ENCODE data around the gene MSL1.
A peak's percentile ranks its signal among the peaks of the same experiment; 100 is the strongest.

Gene MSL1

GRCh38 chr17:40111221-40112128 lies 10.3 kb upstream of the MSL1 start:
- TF ChIP-seq CTBP1 (IDR thresholded peaks at IDR 0.05; ENCODE audit: borderline replicate concordance) (no peak), FOXM1 (IDR thresholded peaks at IDR 0.05; ENCODE audit: borderline replicate concordance) (no peak), PKNOX1 (IDR thresholded peaks at IDR 0.05) (peak; percentile 35; the same call in 1 of the 2 replicates), SP1 (IDR thresholded peaks at IDR 0.05) (no peak)
- ChIA-PET POLR2A (interaction anchor here (0.6 to 7.1 kb wide), 7 partner anchors 9 to 57 kb away, joined by 3 to 117 read pairs (median 8); partner anchors contain the start of genes CASC3, MED24, MSL1 and NR1D1), CTCF (interaction anchor here (0.6 to 5.8 kb wide), 23 partner anchors 8 to 437 kb away, joined by 3 to 82 read pairs (median 5); partner anchors contain the start of genes MED24 and NR1D1)
- peak; percentile 75 for DNase-seq (ENCODE audit: extremely low spot score)

- POLR2A ChIA-PET, result interaction anchor here (0.6 to 7.1 kb wide), 15 partner anchors 9 to 107 kb away, joined by 3 to 117 read pairs (median 10); partner anchors contain the start of genes CASC3, MED24, MSL1 and NR1D1
- CTCF ChIA-PET, result interaction anchor here (0.5 to 5.8 kb wide), 29 partner anchors 9 to 157 kb away, joined by 3 to 82 read pairs (median 5); partner anchors contain the start of genes CASC3, CSF3, MED24 and MSL1
- no peak for TF ChIP-seq PKNOX1 (IDR thresholded peaks at IDR 0.05)
- no peak for TF ChIP-seq FOXK2 (IDR thresholded peaks at IDR 0.05)
- TF ChIP-seq HDGF (IDR thresholded peaks at IDR 0.05; ENCODE audit: borderline replicate concordance), result no peak
- no peak for TF ChIP-seq SP1 (IDR thresholded peaks at IDR 0.05)
- TF ChIP-seq L3MBTL2 (conservative IDR thresholded peaks at IDR 0.05), result no peak
- no peak for DNase-seq (ENCODE audit: extremely low spot score)
Observed at GRCh38 chr17:40112191-40112711, 9.5 kb upstream of the MSL1 start.

- CTCF ChIA-PET, result interaction anchor here (0.5 to 5.8 kb wide), 32 partner anchors 8 to 490 kb away, joined by 3 to 82 read pairs (median 5); partner anchors contain the start of genes CASC3, CSF3, MED24 and MSL1
- no peak for DNase-seq (ENCODE audit: extremely low spot score)
- TF ChIP-seq ZNF384 (IDR thresholded peaks at IDR 0.05), result no peak
- TF ChIP-seq FOXA1 (IDR thresholded peaks at IDR 0.05), result no peak
- TF ChIP-seq HDGF (IDR thresholded peaks at IDR 0.05; ENCODE audit: borderline replicate concordance), result no peak
- no peak for TF ChIP-seq ELF4 (IDR thresholded peaks at IDR 0.05)
- TF ChIP-seq FOXK2 (IDR thresholded peaks at IDR 0.05), result no peak
- no peak for TF ChIP-seq CTBP1 (IDR thresholded peaks at IDR 0.05; ENCODE audit: borderline replicate concordance)
- no peak for TF ChIP-seq BHLHE40 (IDR thresholded peaks at IDR 0.05; ENCODE audit: borderline replicate concordance)
- no peak for TF ChIP-seq LEF1 (IDR thresholded peaks at IDR 0.05; ENCODE audit: borderline replicate concordance)
- POLR2A ChIA-PET, result interaction anchor here (0.6 to 7.1 kb wide), 24 partner anchors 8 to 195 kb away, joined by 3 to 117 read pairs (median 6); partner anchors contain the start of genes CASC3, CSF3, MED24 and MSL1
Observed at GRCh38 chr17:40112718-40113109, 9.1 kb upstream of the MSL1 start.

- DNase-seq (ENCODE audit: extremely low spot score), result peak; percentile 77
- POLR2A ChIA-PET, result interaction anchor here (0.6 to 7.1 kb wide), 37 partner anchors 8 to 331 kb away, joined by 3 to 117 read pairs (median 4); partner anchors contain the start of genes CASC3, CSF3, MED24 and MSL1
- TF ChIP-seq ZNF384 (IDR thresholded peaks at IDR 0.05) (0 out of 2 replicates have a peak, but pooled peaks have one; percentile 4), ELF4 (IDR thresholded peaks at IDR 0.05) (no peak), L3MBTL2 (conservative IDR thresholded peaks at IDR 0.05) (peak; percentile 82), CTBP1 (IDR thresholded peaks at IDR 0.05; ENCODE audit: borderline replicate concordance) (no peak)
- CTCF ChIA-PET, result interaction anchor here (0.6 to 5.8 kb wide), 32 partner anchors 8 to 490 kb away, joined by 3 to 82 read pairs (median 4); partner anchors contain the start of genes CASC3, CSF3, MED24 and MSL1
Observed at GRCh38 chr17:40113110-40113906, 8.5 kb upstream of the MSL1 start.

- TF ChIP-seq HDGF (IDR thresholded peaks at IDR 0.05; ENCODE audit: borderline replicate concordance) (no peak), TARDBP (IDR thresholded peaks at IDR 0.05) (no peak), ARNT (IDR thresholded peaks at IDR 0.05) (no peak), ZNF384 (IDR thresholded peaks at IDR 0.05) (no peak), PKNOX1 (IDR thresholded peaks at IDR 0.05) (no peak), FOXK2 (IDR thresholded peaks at IDR 0.05) (no peak), CTBP1 (IDR thresholded peaks at IDR 0.05; ENCODE audit: borderline replicate concordance) (no peak), FOXA1 (IDR thresholded peaks at IDR 0.05) (no peak), L3MBTL2 (conservative IDR thresholded peaks at IDR 0.05) (no peak), ELF4 (IDR thresholded peaks at IDR 0.05) (no peak), NFRKB (IDR thresholded peaks at IDR 0.05) (no peak), SUZ12 (IDR thresholded peaks at IDR 0.05) (no peak), FOXM1 (IDR thresholded peaks at IDR 0.05; ENCODE audit: borderline replicate concordance) (no peak), SP1 (IDR thresholded peaks at IDR 0.05) (no peak)
- CTCF ChIA-PET, result interaction anchor here (0.9 to 5.8 kb wide), 15 partner anchors 10 to 176 kb away, joined by 3 to 82 read pairs (median 7); partner anchors contain the start of genes MSL1, NR1D1 and THRA
- POLR2A ChIA-PET, result interaction anchor here (0.6 to 7.1 kb wide), 29 partner anchors 9 to 330 kb away, joined by 3 to 117 read pairs (median 4); partner anchors contain the start of genes CASC3, MED24, MSL1 and NR1D1
- no peak for DNase-seq (ENCODE audit: extremely low spot score)
Observed at GRCh38 chr17:40113907-40114245, 7.9 kb upstream of the MSL1 start.

Data from HEK293T (cell line).